ENCODE measurements around the gene PARP6.

Gene PARP6

DNA sequence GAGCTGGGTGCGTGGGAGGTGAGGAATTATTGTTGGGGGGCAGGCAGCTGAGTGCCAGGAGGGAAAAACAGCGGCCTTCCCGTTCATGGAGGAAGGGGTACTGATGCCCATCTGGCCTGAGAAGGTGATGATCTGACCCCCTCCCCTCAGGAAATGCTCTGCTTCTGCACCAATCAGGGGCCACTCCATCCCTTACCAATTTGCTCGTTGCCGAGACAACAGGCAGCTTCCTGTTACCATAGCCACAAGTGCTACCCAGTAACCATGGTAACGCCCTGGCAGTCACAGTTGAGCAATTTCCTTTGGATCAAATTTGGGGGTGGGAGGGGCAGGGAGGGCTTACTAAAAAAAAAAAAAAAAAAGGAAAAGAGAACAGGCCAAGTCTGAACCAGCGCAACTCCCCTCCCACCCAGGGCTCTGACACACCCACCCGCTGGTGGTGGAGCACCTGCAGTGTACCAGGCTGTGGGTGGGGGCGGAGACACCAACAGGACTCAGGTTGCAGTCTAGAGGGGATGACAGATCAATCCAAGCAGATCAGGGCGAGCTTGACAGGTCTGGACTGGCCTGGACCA, 33.9 kb upstream of the PARP6 start:
- H3K27ac ChIP-seq, result no peak overlapping the region
- H3K36me3 ChIP-seq, result no peaks in the 10 kb centered on the region; the same call in none of the 2 replicates
- H3K9me3 ChIP-seq (ENCODE audit: severe bottlenecking), result no peaks in the 10 kb centered on the region
- TF ChIP-seq, protein P1, sequence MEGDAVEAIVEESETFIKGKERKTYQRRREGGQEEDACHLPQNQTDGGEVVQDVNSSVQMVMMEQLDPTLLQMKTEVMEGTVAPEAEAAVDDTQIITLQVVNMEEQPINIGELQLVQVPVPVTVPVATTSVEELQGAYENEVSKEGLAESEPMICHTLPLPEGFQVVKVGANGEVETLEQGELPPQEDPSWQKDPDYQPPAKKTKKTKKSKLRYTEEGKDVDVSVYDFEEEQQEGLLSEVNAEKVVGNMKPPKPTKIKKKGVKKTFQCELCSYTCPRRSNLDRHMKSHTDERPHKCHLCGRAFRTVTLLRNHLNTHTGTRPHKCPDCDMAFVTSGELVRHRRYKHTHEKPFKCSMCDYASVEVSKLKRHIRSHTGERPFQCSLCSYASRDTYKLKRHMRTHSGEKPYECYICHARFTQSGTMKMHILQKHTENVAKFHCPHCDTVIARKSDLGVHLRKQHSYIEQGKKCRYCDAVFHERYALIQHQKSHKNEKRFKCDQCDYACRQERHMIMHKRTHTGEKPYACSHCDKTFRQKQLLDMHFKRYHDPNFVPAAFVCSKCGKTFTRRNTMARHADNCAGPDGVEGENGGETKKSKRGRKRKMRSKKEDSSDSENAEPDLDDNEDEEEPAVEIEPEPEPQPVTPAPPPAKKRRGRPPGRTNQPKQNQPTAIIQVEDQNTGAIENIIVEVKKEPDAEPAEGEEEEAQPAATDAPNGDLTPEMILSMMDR (IDR thresholded peaks at IDR 0.05; ENCODE audit: low read depth, low read length), result no peak
- DNase-seq, result peak; percentile 24
- H3K4me3 ChIP-seq (ENCODE audit: low read depth, low read length), result no peak overlapping the region
- H3K27me3 ChIP-seq (ENCODE audit: insufficient read depth, low read depth, severe bottlenecking), result no peaks in the 10 kb centered on the region

DNA sequence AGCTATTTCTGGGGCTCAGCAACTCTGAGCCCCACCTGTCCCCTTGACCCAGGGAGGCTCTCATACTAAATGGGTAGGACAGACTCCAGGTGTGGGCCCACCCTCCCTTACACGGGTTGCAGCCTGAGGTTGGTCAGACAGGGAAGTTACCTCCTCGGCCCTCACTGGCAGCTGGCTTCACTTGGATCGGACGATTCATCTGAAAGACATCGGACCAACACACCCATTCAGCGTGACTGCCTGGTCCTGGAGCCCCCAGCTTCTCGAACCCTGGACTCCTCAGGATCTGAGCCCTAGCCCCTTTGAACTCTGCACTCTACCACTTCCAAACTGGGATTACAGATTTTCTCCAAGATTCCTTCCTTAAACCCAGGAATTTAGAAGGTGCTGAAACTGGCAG, 32.2 kb upstream of the PARP6 start:
- TF ChIP-seq, protein P1 (IDR thresholded peaks at IDR 0.05; ENCODE audit: low read depth, low read length), result no peak
- Histone ChIP-seq H3K9me3 (ENCODE audit: severe bottlenecking) (no peaks in the 10 kb centered on the region), H3K36me3 (no peaks in the 10 kb centered on the region; the same call in none of the 2 replicates), H3K27me3 (ENCODE audit: insufficient read depth, low read depth, severe bottlenecking) (no peaks in the 10 kb centered on the region), H3K4me3 (ENCODE audit: low read depth, low read length) (no peak overlapping the region), H3K27ac (no peak overlapping the region)
- DNase-seq, result no peak

DNA sequence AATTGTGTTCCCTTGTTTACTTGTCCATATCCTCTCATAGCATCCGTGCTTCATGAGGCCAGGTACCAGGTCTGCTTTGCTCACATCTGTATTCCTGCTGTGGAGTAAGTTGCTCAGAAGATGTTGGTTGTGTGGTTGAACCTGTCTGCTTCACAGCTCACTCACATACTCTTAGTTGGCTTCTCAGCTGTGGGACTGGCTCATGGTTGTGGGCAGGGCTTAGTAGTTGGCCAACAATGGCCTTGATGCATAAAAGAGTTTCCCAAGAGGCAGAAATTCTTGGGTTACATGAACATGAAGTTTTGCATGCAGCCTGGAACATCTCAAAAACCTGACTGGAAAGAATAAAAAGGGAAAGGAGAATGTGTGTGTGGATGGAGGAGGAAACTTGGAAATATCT, 30.6 kb upstream of the PARP6 start:
- TF ChIP-seq, protein P1 (IDR thresholded peaks at IDR 0.05; ENCODE audit: low read depth, low read length), result no peak
- DNase-seq, result no peak
- Histone ChIP-seq H3K27me3 (ENCODE audit: insufficient read depth, low read depth, severe bottlenecking) (no peaks in the 10 kb centered on the region), H3K36me3 (no peaks in the 10 kb centered on the region; the same call in none of the 2 replicates), H3K4me3 (ENCODE audit: low read depth, low read length) (no peak overlapping the region), H3K27ac (no peak overlapping the region), H3K9me3 (ENCODE audit: severe bottlenecking) (no peaks in the 10 kb centered on the region)

DNA sequence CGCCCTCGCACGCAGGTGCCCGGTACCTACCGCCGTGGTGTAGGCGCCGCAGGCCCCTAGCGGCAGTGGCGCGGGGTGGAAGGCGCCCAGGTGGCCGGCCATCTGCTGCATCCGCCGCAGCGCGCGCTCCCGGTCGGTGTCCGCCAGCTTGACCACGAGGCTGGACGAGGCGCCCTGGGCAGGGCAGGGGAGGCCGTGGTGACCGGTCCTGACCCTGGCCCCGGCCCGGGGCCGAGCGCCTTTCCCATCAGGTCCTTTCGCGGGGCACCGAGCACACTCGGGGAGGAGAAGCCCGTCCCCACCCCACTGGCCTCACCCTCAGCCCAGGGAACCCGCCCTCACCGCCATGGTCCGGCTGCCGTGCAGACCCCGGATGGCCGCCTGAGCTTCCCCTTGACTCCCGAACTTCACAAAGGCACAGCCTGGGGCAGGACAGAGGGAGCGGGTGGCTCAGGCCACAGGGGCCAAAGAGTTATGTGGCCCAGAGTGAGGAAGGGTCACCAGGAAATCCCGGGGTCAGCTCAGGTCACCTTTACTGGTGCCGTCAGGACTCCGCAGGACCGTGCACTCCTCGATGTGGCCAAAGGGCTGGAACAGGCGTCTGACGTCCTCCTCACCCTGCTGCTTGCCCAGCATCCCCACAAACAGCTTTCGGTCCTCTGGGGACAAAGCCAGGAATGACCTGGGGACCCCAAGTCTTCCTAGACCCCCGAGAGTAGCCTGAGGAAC, 17.4 kb upstream of the PARP6 start:
- TF ChIP-seq, protein P1 (IDR thresholded peaks at IDR 0.05; ENCODE audit: low read depth, low read length), result no peak
- Histone ChIP-seq H3K36me3 (peaks cover 3% of the 10 kb centered on the region; the same call in 1 of the 2 replicates), H3K27me3 (ENCODE audit: insufficient read depth, low read depth, severe bottlenecking) (no peaks in the 10 kb centered on the region), H3K9me3 (ENCODE audit: severe bottlenecking) (no peaks in the 10 kb centered on the region), H3K27ac (no peak overlapping the region), H3K4me3 (ENCODE audit: low read depth, low read length) (no peak overlapping the region)
- no peak for DNase-seq

DNA sequence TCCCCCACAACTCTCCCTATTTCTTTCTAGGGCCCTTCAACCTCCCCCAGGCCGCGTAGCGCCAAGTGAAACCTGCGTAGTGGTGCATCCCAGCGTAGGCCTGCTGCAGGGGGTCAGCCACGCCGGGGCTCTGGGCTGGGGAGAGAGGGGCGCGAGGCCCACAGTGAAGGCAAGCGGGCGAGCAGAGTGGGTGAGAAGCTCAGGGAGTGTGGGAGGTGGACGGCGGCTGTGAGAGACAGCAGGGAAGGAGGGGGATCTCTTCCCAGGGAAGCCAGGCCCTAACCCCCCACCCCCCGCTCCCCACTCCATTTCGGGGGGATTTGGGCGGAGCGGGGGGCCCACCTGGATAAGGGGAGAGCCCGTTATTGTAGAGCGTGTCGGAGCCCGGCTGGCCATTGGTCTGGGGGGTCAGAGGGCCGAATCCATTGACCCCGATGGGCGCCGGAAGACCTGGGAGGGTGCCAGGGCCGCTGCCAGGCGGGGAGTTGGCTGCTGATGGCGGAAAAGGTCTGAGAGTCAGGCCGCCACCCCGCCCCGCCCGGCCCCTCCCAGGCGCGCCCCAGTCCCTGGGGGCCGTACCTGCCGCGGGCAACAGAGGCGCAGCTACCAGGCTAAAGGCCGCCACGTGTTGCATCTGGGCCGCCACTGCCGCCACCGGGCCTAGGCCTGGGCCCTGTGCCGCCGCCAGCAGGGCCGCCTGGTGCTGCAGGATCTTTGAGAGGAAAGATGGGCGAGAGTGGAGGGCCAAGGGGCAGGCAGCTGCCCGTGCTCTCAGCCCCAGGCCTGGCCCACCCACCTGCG, 16.6 kb upstream of the PARP6 start:
- Histone ChIP-seq H3K9me3 (ENCODE audit: severe bottlenecking) (no peaks in the 10 kb centered on the region), H3K4me3 (ENCODE audit: low read depth, low read length) (no peak overlapping the region), H3K27me3 (ENCODE audit: insufficient read depth, low read depth, severe bottlenecking) (no peaks in the 10 kb centered on the region), H3K27ac (no peak overlapping the region), H3K36me3 (peaks cover 3% of the 10 kb centered on the region; the same call in 1 of the 2 replicates)
- TF ChIP-seq, protein P1 (IDR thresholded peaks at IDR 0.05; ENCODE audit: low read depth, low read length), result no peak
- DNase-seq, result no peak
